ENCODE results near the gene MAPK12. TPM values are rescaled to one million over a fixed set of nuclear protein-coding genes. Genes with fewer than 3 reads are reported as not detected.
A peak's percentile ranks its signal among the peaks of the same experiment; 100 is the strongest.

The MAPK12 gene
- total RNA-seq (10 to 100 TPM in 2 of 5 donors, 1 to 10 TPM in 3; 5.2 to 49.6 (median 9.3) TPM), polyA plus RNA-seq (1 to 10 TPM; 4.7 to 9.3 (median 7.1) TPM)
- long read RNA-seq, donor 1, partial matches to known transcripts, result 0 of 3 reads
- long read RNA-seq, donor 1, other reads (novel, unspliced or antisense), result 0 of 3 reads
- long read RNA-seq, donor 2, partial matches to known transcripts, result 0 of 3 reads
- long read RNA-seq, donor 2, other reads (novel, unspliced or antisense), result 0 of 3 reads
- long read RNA-seq, donor 3, partial matches to known transcripts, result 0 of 1 reads
- long read RNA-seq, donor 3, other reads (novel, unspliced or antisense), result 0 of 1 reads
- long read RNA-seq, donor 4, result 0 reads
- long read RNA-seq, donor 5, partial matches to known transcripts, result 0 of 1 reads
- long read RNA-seq, donor 5, other reads (novel, unspliced or antisense), result 0 of 1 reads
- long read RNA-seq, donor 6, partial matches to known transcripts, result 13 of 17 reads
- long read RNA-seq, donor 6, other reads (novel, unspliced or antisense), result 0 of 17 reads
- long read RNA-seq, donor 7, partial matches to known transcripts, result 0 of 1 reads
- long read RNA-seq, donor 7, other reads (novel, unspliced or antisense), result 0 of 1 reads
- long read RNA-seq, donor 8, partial matches to known transcripts, result 0 of 2 reads
- long read RNA-seq, donor 8, other reads (novel, unspliced or antisense), result 0 of 2 reads
- long read RNA-seq, donor 9, partial matches to known transcripts, result 0 of 2 reads
- long read RNA-seq, donor 9, other reads (novel, unspliced or antisense), result 0 of 2 reads
- long read RNA-seq, donor 10, result 0 reads

- Histone ChIP-seq H3K36me3 (no peaks in the 10 kb centered on the region), H3K27me3 (peaks cover 0 to 62% (median 21%) of the 10 kb centered on the region in 3 donors), H3K27ac (peak within 1 kb of the TSS; percentile 12 to 71 (median 53)), H3K4me1 (peaks cover 15 to 60% (median 55%) of the 10 kb centered on the region in 4 donors), H3K9me3 (no peaks in the 10 kb centered on the region), H3K4me3 (peak within 1 kb of the TSS; percentile 48 to 56 (median 52))
- peak in 1 of 2 donors; percentile 70 for DNase-seq
- TF ChIP-seq CTCF (IDR thresholded peaks at IDR 0.05) (no peak), POLR2A (IDR thresholded peaks at IDR 0.05) (no peak), POLR2AphosphoS5 (IDR thresholded peaks at IDR 0.05) (no peak), EP300 (IDR thresholded peaks at IDR 0.05) (no peak)
- intact Hi-C loops (cut with DNase I; ENCODE audit: low total_unique reads), result no loop called here
- 4 to 18% (median 8%) methylated on average over 7 to 59 of the region's 61 CpGs for WGBS, 5 donors
Observed at GRCh38 chr22:50261615-50262459, at the start of gene MAPK12. Gene MAPK12, minus strand, starts transcription at chr22:50261683. Its CDS starts 174 bp downstream, at chr22:50261509.

GRCh38 chr22:50310949-50311444 lies 49.5 kb upstream of the MAPK12 start:
- H3K27ac ChIP-seq, result no peak overlapping the region
- peaks cover 10 to 40% (median 29%) of the 10 kb centered on the region in 4 donors for H3K4me1 ChIP-seq
- TF ChIP-seq POLR2AphosphoS5 (IDR thresholded peaks at IDR 0.05) (no peak), POLR2A (IDR thresholded peaks at IDR 0.05) (no peak), CTCF (IDR thresholded peaks at IDR 0.05) (no peak), EP300 (IDR thresholded peaks at IDR 0.05) (no peak)
- 89 to 95% (median 92%) methylated on average over 7 to 16 of the region's 16 CpGs for WGBS, 5 donors
- intact Hi-C loops (cut with DNase I; ENCODE audit: low total_unique reads), result no loop called here
- peak in 1 of 2 donors; percentile 5 for DNase-seq
- H3K36me3 ChIP-seq, result peaks cover 0 to 18% (median 4%) of the 10 kb centered on the region in 4 donors
- H3K4me3 ChIP-seq, result no peak overlapping the region
- H3K9me3 ChIP-seq, result no peaks in the 10 kb centered on the region
- H3K27me3 ChIP-seq, result peaks cover 0 to 4% (median 0%) of the 10 kb centered on the region in 3 donors

- Histone ChIP-seq H3K27me3 (peaks cover 0 to 6% (median 0%) of the 10 kb centered on the region in 3 donors), H3K4me1 (peaks cover 18 to 48% (median 37%) of the 10 kb centered on the region in 4 donors), H3K27ac (peak overlapping the region in 2 of 5 donors; percentile 94 to 96), H3K9me3 (no peaks in the 10 kb centered on the region), H3K36me3 (peaks cover 0 to 18% (median 4%) of the 10 kb centered on the region in 4 donors), H3K4me3 (no peak overlapping the region)
- intact Hi-C loops (cut with DNase I; ENCODE audit: low total_unique reads), result no loop called here
- no peak for TF ChIP-seq POLR2AphosphoS5 (IDR thresholded peaks at IDR 0.05)
- no peak for TF ChIP-seq POLR2A (IDR thresholded peaks at IDR 0.05)
- no peak for TF ChIP-seq EP300 (IDR thresholded peaks at IDR 0.05)
- TF ChIP-seq CTCF (IDR thresholded peaks at IDR 0.05), result no peak
- DNase-seq, result peak in 1 of 2 donors; percentile 59
- WGBS, 5 donors, result 63 to 86% (median 75%) methylated on average over 21 of the region's 21 CpGs
Observed at GRCh38 chr22:50310031-50310722, 48.7 kb upstream of the MAPK12 start.
